ENCODE measurements around the gene CYP2W1. TPM values are rescaled to one million over a fixed set of nuclear protein-coding genes. Genes with fewer than 3 reads are reported as not detected.

CYP2W1 gene
- total RNA-seq, 4 donors from 2014 or later: not detected

DNA sequence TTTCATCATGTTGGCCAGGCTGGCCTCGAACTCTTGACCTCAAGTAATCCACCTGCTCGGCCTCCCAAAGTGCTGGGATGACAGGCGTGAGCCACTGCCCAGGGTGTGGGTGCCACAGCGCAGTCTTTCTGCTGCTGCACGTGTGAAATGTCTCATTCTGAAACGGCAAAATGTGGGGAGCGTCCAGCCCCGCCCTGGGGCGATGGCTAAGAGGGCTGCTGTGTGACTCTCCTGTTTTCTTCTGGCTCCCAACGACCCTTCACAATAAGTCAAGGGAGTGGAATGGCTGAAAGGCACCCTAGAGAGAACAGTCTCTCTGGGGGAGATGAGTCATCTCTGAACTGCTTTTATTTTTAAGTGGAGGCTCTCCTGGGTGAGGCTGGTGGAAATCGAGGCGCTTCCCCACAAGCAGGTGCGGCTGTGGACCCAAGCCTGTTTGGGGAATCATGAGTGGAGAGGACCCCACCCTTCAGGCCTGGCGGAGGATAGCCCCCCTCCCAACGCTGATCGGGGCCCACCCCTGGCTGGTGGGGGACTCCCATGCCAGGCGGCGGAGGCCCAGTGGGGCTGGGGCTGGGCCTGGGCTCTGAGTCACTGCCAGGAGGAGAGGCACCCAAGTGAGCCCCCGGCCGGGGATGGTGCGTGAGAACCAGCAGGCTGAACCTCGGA is 46.5 kb upstream of the CYP2W1 start:
- intact Hi-C loops (cut with DNase I; ENCODE audit: low total_unique reads): no loop called here
- Histone ChIP-seq H3K27ac (no peak overlapping the region), H3K36me3 (no peaks in the 10 kb centered on the region), H3K9me3 (no peaks in the 10 kb centered on the region), H3K4me1 (no peaks in the 10 kb centered on the region), H3K4me3 (no peak overlapping the region), H3K27me3 (peaks cover 2 to 10% (median 8%) of the 10 kb centered on the region in 3 donors)
- in situ Hi-C loops (cut with MboI; ENCODE audit: low sequenced_read_pairs in 4 of 4): no loop called here
- DNase-seq (no peak), ATAC-seq (no peak)
- TF ChIP-seq, protein P1, sequence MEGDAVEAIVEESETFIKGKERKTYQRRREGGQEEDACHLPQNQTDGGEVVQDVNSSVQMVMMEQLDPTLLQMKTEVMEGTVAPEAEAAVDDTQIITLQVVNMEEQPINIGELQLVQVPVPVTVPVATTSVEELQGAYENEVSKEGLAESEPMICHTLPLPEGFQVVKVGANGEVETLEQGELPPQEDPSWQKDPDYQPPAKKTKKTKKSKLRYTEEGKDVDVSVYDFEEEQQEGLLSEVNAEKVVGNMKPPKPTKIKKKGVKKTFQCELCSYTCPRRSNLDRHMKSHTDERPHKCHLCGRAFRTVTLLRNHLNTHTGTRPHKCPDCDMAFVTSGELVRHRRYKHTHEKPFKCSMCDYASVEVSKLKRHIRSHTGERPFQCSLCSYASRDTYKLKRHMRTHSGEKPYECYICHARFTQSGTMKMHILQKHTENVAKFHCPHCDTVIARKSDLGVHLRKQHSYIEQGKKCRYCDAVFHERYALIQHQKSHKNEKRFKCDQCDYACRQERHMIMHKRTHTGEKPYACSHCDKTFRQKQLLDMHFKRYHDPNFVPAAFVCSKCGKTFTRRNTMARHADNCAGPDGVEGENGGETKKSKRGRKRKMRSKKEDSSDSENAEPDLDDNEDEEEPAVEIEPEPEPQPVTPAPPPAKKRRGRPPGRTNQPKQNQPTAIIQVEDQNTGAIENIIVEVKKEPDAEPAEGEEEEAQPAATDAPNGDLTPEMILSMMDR (IDR thresholded peaks at IDR 0.05 in 4 of 5, conservative IDR thresholded peaks at IDR 0.05 in 1 of 5): no peak
- no peak for TF ChIP-seq POLR2A (IDR thresholded peaks at IDR 0.05)

DNA sequence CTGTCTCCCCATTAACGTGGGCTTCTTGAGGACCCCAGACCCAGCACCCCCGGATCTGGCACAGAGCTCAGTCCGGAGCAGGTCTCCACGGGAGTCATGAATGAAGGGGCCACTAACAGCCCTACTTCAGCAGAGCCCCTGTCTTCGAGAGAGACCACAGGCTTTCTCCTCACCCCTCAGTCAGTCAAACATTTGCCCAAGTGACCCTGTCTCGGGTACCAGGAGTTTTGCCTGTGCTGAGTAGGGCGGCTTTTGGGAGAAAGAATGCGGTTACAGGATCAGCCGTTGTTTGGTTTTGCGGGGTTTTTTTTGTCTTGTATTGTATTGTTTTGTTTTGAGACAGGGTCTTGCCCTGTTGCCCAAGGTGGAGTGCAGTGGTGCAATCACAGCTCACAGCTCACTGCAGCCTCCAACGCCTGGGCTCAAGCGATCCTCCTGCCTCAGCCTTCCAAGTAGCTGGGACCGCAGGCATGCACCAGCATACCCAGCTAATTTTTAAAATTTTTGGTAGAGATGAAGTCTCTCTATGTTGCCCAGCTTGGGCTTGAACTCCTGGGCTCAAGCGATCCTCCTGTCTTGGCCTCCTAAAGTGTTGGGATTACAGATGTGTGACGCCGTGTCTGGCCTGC is 45.0 kb upstream of the CYP2W1 start:
- H3K4me1 ChIP-seq: no peaks in the 10 kb centered on the region
- no peak overlapping the region for H3K27ac ChIP-seq
- H3K9me3 ChIP-seq: no peaks in the 10 kb centered on the region
- in situ Hi-C loops (cut with MboI; ENCODE audit: low sequenced_read_pairs in 4 of 4): no loop called here
- DNase-seq (no peak), ATAC-seq (no peak)
- intact Hi-C loops (cut with DNase I; ENCODE audit: low total_unique reads): no loop called here
- H3K4me3 ChIP-seq: no peak overlapping the region
- H3K36me3 ChIP-seq: no peaks in the 10 kb centered on the region
- peaks cover 7 to 15% (median 12%) of the 10 kb centered on the region in 3 donors for H3K27me3 ChIP-seq
- TF ChIP-seq, protein P1 (IDR thresholded peaks at IDR 0.05 in 4 of 5, conservative IDR thresholded peaks at IDR 0.05 in 1 of 5): no peak
- no peak for TF ChIP-seq POLR2A (IDR thresholded peaks at IDR 0.05)

DNA sequence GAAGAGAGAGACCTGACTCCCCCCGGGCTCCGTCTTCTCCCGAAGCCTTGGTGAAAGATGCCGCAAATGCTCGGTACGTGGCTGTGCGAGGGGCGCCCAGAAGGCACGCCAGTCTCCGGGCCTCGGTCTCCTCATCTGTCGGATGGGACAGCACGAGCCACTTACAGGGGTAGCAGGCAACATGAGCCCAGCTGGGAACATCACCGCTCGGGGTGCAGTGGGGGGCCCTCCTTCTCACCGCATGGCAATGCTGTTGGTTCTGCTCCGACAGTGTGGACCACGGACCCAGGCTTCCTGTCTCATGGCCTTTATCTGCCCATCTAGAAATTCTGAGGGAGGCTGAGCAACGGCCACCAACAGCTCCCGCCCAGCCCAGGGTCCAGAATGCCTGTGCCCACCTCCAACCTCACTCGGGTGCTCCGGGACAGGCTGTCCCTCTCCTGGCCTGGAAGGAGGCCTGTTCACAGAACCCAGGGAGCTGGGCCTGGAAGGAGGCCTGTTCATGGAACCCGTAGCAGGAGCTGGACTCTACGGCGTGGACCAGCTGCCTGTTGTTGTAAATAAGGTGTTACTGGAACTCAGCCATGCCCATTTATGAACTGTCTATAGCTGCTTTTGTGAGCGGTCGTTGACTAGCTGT is 44.3 kb upstream of the CYP2W1 start:
- no peaks in the 10 kb centered on the region for H3K9me3 ChIP-seq
- ATAC-seq: no peak
- in situ Hi-C loops (cut with MboI; ENCODE audit: low sequenced_read_pairs in 4 of 4): no loop called here
- no peaks in the 10 kb centered on the region for H3K36me3 ChIP-seq
- DNase-seq: no peak
- intact Hi-C loops (cut with DNase I; ENCODE audit: low total_unique reads): no loop called here
- TF ChIP-seq, protein P1 (IDR thresholded peaks at IDR 0.05 in 4 of 5, conservative IDR thresholded peaks at IDR 0.05 in 1 of 5): no peak
- TF ChIP-seq POLR2A (IDR thresholded peaks at IDR 0.05): no peak
- H3K4me3 ChIP-seq: no peak overlapping the region
- no peak overlapping the region for H3K27ac ChIP-seq
- H3K27me3 ChIP-seq: peaks cover 7 to 15% (median 12%) of the 10 kb centered on the region in 3 donors
- no peaks in the 10 kb centered on the region for H3K4me1 ChIP-seq

DNA sequence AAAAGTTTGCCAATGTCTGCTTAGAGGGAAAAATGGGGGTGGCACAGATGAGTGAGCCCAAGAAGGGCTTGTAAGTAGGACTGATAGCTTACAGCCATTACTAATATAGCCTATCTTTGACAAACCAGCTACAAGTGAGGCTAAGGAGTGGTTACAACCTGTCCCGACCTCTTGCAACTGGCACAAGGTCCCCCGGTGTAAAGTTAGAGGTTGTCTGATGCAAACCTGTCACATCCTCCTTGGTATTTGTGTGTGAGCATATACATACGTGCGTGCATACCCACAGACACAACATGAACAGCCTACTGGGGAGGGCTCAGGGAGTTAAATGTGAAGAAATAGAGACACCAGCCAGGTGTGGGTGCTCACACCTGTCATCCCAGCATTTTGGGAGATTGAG is 43.1 kb upstream of the CYP2W1 start:
- intact Hi-C loops (cut with DNase I; ENCODE audit: low total_unique reads): no loop called here
- in situ Hi-C loops (cut with MboI; ENCODE audit: low sequenced_read_pairs in 4 of 4): no loop called here
- H3K27me3 ChIP-seq: peaks cover 7 to 15% (median 12%) of the 10 kb centered on the region in 3 donors
- H3K4me3 ChIP-seq: no peak overlapping the region
- no peak for DNase-seq
- no peak for ATAC-seq
- no peak overlapping the region for H3K27ac ChIP-seq
- no peaks in the 10 kb centered on the region for H3K36me3 ChIP-seq
- no peak for TF ChIP-seq POLR2A (IDR thresholded peaks at IDR 0.05)
- TF ChIP-seq, protein P1 (IDR thresholded peaks at IDR 0.05 in 4 of 5, conservative IDR thresholded peaks at IDR 0.05 in 1 of 5): no peak
- H3K9me3 ChIP-seq: no peaks in the 10 kb centered on the region
- H3K4me1 ChIP-seq: no peaks in the 10 kb centered on the region

Data from gastrocnemius medialis (tissue), 4 donors.